Stimulated activated naive CD8-positive, alpha-beta T cell treated with anti-CD3 and anti-CD28 coated beads, Interleukin-15, Interleukin-2, amounts not matched to agents 100 U/mL and 50 U/mL, for 24 hours (primary cell): Measurements from ENCODE around the gene SATB2.

Source experiments
- ATAC-seq: fragments of 150-1000 bp; cut with Tn5 transposase; one replicate; pipeline ENCODE4 v1.10.0; 2021
- DNase-seq: peaks from one replicate; pipeline ENCODE4 v3.0.0; 2021

SATB2 gene

GRCh38 chr2:199257261-199258224 lies 200.2 kb downstream of the SATB2 start:
- ATAC-seq (no peak), DNase-seq (no peak)

- no peak for ATAC-seq
- no peak for DNase-seq
These were observed 227.6 kb downstream of the SATB2 start for GRCh38 chr2:199230091-199230490.

DNA sequence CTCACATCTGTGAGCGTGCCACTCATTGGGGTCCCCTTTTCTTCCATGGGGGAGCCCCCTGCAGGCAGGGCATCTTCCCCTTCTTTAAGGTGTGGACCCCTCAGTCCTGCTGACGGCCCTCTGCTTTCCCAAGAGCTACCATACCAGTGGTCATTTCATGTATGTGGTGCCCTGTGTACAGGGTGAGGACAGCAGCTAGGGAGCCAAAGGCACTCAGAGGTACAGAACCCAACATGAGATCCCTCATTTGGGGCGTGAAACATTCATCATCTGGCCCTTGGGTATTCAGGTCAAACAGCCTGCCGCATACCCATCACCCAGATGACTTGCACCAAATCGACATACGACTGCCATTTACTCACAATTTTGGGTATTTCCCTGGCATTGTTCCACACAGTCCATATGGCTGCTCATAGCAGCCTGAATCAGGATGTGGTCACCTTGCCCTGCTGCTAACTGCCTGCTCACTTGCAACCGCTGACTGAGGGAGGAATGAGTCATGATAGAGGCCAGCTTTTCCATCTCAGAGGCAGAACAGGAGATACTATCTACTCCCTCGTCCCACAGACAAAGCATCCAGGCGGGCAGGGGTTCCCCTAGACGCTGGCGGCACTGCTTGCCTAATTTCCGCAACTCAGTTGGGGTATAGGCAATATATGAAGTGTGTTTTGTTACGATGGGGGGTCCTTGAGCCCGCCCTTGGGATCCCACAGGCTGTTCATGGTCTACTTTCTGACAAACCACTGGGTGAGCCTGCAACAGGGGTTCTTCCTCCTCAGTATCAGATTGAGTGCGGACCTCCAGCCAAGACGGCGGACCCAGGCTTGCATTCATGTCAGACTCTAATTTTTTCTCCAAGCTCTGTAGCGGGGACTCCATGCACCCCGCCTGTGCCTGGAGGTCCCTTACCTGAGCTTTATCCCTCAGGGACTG lies 228.6 kb downstream of the SATB2 start:
- DNase-seq (peak; percentile 32), ATAC-seq (peak; percentile 90)

DNA sequence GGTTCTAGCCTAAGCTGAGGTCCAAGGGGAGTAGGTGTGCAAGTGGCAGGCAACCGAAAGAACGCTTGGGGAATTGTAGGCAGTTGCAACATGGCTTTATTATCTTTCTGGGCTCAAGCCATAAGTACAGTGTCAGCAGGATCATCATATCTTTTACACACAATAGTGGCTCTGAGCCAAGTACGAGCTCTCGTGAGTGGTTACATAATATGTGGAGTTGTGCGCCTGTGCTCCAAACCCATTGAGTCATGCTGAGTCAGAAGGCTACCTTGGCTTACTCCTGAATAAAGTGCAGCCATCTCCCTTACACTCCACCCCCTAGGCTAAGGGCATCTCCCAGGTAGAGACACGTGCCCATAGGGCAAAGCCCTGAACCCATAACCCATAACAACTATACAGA lies 233.9 kb downstream of the SATB2 start:
- DNase-seq (no peak), ATAC-seq (no peak)

DNA sequence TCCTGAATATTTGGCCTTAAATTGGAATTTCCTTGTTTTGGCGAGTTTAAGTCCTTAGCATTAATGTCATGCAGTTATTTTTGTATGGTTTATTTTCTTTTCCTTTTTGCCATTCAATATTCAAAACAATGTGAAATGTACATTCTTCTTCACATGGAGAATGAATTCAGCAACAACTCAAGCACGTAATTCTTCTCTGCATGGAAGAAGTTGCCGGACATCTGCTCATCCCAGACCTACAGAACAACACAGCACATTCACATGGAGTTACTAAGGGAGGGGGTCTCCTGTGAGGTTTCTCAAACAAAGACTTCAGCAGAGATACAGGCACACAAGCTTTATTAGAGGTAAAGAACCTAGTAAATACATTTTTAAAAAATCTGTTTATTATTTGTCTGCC lies 236.8 kb downstream of the SATB2 start:
- ATAC-seq, result no peak

DNA sequence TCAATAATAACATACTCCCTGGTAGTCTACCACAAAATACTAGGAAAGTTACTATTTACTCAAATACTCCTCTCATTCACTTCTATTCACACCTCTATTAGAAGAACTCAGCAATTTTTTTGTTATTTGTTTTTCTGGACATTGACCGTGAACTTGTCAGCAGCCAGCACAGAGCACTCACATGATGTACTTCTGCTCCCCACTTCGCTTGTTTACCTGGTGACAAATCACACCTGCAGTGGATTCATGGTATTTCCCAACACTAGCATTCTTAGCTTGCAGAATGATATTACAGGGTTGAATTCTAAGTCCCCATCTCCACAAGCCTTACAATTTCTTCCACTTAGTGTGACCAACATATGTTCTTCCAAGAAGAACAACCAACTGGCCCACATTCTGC lies 238.2 kb downstream of the SATB2 start:
- ATAC-seq, result no peak
- DNase-seq, result no peak

More for the DNA sequence above, 236.8 kb downstream of the SATB2 start:
- DNase-seq, result no peak
